Measurements from ENCODE around the gene ELL2.

DNA sequence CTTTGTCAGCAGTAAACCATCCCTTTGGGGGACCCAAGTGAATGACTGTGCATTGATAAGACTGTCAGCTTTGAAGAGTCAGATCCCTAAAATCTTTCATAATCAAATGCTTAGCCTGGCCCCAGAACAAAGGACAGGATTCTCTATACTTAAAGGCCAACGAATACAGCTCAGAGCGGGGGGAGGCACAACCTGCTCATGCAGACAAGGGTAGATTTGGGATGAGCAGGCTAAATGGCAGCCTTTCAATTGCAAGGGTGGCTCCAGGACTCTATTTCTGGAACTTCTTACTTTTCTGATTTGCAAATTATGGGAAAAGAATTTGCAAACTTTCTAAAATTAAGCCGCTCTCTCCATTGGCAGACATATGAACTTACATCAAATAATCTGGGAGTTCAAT, 66.4 kb downstream of the ELL2 start:
- no peak for TF ChIP-seq POLR2A (IDR thresholded peaks at IDR 0.05; ENCODE audit: low read depth, low read length)
- TF ChIP-seq POLR2AphosphoS5 (IDR thresholded peaks at IDR 0.05; ENCODE audit: low read depth, low read length): no peak
- no peak for TF ChIP-seq TAF1 (IDR thresholded peaks at IDR 0.05; ENCODE audit: low read depth, low read length)
